RKO (cell line): ENCODE data around the gene GPR142.
A peak's percentile ranks its signal among the peaks of the same experiment; 100 is the strongest.

ENCODE experiments used
- DNase-seq: peaks from one replicate; pipeline ENCODE4 v3.0.0-alpha.2; 2016; ENCODE audit warnings: low spot score

Gene GPR142

DNA sequence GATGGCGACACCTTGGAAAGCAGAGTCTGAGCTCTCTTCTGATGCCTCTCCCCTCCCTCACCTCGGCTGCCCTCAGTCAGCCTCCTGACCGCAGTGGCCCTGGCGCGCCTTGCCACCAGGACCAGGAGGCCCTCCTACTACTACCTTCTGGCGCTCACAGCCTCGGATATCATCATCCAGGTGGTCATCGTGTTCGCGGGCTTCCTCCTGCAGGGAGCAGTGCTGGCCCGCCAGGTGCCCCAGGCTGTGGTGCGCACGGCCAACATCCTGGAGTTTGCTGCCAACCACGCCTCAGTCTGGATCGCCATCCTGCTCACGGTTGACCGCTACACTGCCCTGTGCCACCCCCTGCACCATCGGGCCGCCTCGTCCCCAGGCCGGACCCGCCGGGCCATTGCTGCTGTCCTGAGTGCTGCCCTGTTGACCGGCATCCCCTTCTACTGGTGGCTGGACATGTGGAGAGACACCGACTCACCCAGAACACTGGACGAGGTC lies 4.4 kb downstream of the GPR142 start:
- no peak for DNase-seq

DNA sequence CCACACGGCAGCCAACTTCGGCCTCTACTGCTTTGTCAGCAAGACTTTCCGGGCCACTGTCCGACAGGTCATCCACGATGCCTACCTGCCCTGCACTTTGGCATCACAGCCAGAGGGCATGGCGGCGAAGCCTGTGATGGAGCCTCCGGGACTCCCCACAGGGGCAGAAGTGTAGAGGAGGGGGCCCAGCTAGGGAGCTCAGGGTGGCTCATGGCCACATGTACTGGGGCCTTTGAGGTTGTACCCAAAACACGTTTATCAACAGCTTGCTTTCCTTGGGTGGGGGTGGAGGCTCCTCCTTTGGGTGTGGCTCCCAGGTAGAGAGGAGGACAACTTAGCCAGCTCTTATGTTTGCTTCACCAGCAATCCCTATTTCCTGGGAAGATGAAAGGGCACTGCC lies 5.1 kb downstream of the GPR142 start:
- no peak for DNase-seq

DNA sequence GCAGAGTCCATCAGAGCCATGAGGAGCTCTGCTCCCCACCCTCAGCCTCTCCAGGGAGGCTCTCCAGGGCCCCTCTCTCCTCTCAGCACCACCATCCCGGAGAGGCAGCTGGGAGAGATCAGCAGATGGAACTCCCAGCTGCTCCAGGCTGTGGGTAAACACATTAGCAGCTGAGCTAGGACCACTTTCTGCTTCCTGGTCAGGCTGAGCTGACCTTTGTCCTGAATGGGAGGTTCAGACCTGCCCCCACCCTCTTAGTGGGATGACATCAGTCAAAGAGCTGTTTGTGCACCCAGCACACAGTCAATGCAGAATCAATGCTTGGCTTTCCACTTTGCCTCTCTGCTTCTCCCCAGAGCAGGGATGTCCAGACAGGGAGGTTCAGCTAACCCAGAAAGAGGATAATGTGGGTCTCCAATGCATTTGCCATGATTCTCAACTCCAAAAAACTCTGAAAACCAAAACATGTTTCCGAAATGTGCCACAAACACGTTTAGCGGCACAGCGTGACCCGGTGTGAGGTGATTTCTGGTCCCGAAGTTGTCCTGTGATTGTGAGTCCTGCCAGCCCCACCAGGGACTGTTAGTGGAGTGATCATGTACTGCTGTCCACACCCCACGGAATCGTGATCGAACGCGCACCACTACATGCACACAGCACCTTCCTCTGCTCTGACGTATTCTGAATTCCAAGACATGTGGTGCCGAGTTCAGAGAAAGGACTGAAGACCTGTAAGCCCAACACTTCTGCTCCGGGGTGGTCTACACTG lies 6.7 kb downstream of the GPR142 start:
- DNase-seq = no peak

DNA sequence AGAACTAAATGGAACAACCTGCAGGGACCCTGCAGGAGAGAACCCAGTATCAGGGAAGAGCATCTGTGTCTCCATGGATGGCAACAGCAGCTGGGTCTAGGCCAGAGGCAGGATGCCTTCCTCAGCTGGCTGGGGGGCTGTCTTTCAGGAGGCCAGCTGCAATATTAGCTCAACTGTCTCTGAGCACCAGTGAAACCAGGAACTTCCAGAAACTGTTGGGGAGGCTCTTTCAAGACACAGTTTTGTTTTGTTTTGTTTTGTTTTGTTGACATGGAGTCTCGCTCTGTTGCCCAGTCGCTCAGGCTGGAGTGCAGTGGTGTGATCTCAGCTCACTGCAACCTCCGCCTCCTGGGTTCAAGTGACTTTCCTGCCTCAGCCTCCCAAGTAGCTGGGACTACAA lies 7.6 kb downstream of the GPR142 start:
- DNase-seq = no peak

DNA sequence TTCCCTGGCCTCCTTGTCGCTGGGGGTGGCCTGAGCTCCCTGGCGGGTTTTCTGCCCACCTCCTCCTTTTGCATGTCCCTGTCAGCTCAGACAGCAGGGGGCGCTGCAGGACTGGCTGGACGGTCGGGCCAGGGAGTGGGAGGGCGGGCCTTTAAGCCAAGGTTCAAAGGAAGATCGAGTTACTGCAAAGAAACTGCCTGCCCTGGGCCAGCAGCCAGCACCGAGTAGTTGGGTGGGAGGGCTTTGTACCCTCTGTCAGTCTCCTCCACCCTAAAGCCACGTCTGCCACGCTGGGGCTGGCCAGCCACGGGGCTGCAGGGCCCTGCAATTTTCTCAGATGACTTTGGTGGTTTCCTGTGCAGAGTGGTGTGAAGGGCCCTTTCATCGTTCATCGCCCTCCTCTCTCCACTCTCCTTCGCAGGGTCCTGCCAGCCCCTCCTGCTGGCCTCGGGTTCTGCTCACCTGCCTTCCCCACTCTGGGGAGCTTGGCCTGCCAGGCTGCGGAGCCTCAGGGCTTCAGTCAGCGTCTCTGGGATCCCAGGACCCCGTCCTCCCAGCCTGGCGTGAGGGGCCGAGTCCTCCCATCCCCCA lies 12.3 kb downstream of the GPR142 start:
- DNase-seq = peak; percentile 68

DNA sequence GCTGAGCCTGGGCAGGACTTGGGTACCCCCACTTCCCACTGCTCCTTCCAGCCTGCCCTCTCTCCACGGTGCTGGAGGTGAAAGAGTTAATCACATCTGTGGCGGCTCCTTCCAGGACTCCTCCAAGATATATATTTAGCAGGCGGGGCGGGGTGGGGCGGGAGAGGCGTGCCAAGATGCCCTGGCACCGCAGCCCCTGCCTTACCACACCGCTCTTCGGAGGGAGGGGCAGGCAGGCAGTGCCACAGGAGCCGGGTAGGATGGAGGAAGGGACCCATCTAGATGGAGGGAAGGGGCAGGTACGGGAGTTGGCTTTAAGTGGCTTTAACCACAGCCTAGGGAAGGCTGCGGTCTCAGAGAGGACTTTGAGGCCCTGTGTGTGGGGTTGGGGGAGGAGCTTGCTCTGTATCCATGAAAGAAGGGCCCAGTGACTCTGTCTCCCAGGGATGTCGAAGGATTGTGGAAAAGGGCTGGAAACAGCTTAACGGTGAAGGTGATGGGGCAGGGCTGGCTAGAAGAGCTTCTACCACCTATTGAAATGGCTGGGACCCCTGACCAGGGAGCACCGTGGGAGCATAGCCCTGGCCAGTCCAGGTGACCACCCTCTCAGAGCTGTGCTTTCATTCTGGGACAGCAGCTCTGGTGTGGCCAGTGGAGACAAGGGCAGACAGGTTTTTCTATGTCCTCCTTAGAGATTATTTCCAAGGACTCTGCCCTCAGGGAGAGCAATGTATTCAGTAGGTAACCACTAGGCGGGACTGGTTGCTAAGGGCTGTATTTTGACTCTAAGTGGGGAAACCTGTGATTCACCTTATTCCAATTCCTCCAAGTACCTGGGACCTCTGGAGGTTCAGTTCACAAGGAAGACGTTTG lies 13.0 kb downstream of the GPR142 start:
- no peak for DNase-seq

DNA sequence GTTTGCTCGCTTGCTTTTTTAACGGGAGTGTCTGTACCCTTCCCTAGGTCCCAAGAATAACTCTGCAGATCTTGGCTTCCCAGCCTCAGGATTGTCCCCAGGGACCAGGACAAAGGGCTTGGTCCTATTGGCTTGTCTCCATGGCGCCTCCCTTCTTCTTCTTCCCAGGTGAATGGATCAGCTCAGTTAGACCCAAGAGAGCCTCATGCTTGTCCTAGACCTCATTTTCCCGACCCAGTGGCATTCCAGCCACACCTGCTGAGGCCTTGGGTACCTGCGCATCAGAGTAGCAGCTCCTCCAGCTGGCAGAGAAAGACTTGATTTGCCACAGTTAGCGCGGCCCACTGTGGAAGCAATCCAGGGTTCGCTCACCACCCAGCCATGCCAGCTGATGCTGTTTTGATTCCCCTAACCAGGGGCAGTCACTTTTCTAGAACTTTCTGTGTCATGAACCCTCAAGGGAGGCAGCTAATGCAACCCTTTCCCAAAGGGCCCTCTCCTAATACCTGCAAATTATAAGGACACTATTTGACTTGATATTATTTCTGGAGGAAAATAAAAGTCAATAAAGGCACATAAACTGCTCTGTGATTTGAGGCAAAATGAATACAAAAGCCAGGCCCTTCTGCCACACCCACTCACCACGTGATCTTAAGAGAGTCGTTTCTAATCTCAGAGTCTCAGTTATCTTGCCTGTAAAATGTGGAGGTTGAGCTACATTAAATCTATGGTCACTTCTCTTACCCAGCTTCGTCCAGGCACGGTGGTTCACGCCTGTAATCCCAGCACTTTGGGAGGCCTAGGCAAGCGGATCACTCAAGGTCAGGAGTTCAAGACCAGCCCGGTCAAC lies 13.9 kb downstream of the GPR142 start:
- no peak for DNase-seq

DNA sequence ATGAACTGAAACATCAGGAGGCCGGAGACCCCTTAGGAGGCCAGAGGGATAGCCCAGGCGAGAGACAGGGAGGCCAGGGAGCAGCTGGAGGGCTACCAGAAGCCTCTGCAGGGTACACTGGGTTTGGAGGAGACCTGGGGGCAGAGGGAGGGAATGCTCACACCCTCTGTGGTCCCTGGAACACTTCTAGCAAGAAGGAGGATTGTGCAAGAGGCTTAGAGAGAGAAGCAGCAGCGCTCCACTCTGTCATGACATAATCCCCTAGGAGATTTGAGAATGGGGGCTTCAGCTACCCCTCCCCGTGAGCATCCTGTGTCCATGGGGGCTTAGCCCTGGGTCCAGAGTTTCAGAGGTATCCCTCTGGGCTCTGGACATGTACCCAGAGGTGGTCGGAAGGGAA lies 15.8 kb downstream of the GPR142 start:
- no peak for DNase-seq

DNA sequence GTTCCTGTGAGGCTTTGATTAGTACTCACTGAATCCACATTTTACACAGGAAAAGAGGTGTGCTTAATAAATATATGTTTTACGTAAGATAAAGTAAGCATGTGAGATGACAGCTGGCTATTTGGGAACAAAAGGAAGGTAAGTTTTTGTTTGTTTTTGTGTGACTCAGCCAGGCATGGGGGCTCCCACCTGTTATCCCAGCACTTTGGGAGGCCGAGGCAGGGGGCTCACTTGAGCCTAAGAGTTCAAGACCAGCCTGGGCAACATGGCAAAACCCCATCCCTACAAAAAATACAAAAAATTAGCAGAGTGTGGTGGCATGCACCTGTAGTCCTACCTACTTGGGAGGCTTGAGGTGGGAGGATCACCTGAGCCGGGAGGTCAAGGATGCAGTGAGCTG lies 17.9 kb downstream of the GPR142 start:
- no peak for DNase-seq

DNA sequence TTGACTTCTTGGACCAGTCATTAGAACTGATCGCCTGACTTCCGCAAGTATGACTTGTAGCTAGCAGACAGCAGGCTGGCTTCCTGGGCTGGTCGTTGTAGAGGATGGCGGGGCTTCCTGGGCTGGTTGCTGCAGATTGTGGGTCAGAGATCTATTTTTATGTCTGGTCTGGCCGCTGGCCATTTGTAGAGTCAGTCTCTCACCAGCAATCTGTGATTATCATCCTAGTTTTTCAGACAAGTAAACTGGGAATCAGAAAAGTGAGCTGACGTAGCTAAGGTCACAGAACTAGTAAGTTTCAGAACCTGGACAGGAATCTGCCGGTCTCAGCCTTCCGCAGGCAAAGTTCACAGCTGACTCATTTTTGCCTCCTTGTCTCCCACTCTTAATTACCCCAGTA lies 19.1 kb downstream of the GPR142 start:
- DNase-seq = no peak

DNA sequence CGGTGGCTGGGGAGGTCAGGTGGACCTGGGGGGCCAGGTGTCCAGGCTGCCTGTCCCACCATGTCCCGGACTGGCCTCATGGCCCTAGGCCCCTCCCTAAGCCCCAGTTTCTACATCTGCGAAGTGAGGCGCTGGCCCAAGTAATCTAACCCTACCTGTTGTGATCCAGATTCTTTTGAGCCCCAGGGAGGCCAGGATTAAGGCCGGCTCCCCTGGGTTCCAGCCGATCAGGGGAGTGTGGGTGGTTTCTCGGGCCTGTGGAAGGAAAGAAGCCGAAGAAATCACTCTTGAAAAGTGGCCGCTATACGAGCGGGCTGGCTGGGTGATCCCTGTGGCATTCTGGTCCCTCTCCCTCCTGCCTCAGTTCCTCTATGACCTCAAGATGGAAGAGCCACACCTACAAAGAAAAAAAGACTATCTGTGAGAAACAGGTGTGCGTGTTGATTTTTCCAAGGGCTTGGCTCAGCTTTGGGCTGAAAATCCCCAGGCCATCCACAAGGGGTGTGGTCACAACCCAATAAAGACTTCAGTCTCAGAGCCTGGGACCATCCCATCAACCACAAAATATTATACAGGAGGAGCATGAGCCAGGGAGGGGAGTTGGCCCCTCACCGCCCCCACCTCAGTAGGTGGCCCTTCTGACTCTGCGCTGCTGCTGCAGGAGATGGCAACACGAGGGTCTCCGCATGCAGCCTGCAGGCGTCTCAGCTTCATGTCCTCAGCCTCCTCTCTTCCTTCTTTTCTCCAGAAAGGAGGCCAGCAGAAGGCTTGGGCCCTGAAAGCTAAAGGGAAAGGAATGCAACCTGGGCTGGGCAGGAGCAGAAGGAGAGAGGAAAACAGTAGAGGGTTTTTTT lies 20.3 kb downstream of the GPR142 start:
- no peak for DNase-seq

DNA sequence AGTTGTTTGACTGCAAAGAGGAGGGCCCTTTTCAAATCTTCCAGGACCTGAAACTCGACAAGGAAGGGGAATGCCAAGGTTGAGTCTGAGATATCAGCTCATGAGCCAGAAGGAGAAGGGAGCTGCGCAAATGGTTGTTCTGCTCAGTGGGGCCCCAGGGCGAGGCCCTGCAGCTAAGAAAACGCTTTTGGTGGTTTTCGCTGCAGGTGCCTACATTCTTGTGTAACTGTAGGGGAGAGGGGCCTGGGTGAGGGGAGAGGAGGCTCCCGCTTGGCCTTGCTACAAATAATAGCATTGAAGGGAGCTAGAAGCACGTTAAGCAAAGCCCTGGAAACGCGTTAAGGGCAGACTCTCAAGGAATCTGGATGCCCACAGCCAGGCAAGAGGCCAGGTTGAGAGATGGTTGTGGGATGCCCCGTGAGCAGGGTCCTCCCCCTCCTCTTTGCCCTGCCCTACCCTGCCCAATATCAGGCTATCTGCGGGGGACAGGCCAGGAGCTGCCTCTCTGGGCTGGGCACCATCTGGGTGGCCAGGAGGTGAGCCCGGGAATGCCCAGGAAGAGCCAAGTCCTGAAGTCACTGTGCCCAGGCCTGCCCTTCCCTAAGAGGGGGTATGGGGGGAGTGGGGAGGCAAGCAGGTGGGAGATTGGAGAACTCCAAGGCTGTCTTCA lies 21.9 kb downstream of the GPR142 start:
- DNase-seq = no peak

DNA sequence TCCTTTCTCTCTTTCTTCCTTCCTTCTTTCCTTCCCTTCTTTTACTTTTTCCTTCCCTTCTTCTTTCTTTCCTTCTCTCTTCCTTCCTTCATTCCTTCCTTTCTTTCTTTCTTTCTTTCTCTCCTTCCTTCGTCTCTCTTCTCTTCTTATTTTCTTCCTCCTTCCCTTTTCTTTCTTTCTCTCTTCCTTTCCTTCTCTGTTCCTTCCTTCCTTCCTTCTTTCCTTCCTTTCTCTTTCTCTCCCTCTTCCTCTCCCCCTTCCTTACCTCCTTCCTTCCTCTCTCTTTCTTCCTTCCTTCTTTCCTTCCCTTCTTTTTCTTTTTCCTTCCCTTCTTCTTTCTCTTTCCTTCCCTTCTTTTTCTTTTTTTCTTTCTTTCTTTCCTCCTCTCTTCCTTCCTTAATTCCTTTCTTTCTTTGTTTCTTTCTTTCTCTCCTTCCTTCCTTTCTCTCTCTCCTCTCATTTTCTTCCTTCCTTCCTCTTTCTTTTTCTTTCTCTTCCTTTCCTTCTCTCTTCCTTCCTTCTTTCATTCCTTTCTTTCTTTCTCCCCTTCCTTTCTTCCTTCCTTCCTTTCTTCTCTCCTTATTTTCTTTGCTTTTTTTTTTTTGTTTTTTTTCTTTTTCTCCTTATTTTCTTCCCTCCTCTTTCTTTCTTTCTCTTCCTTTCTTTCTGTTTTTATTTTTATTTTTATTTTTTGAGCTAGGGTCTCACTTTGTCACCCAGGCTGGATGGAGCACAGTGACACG lies 22.8 kb downstream of the GPR142 start:
- no peak for DNase-seq

DNA sequence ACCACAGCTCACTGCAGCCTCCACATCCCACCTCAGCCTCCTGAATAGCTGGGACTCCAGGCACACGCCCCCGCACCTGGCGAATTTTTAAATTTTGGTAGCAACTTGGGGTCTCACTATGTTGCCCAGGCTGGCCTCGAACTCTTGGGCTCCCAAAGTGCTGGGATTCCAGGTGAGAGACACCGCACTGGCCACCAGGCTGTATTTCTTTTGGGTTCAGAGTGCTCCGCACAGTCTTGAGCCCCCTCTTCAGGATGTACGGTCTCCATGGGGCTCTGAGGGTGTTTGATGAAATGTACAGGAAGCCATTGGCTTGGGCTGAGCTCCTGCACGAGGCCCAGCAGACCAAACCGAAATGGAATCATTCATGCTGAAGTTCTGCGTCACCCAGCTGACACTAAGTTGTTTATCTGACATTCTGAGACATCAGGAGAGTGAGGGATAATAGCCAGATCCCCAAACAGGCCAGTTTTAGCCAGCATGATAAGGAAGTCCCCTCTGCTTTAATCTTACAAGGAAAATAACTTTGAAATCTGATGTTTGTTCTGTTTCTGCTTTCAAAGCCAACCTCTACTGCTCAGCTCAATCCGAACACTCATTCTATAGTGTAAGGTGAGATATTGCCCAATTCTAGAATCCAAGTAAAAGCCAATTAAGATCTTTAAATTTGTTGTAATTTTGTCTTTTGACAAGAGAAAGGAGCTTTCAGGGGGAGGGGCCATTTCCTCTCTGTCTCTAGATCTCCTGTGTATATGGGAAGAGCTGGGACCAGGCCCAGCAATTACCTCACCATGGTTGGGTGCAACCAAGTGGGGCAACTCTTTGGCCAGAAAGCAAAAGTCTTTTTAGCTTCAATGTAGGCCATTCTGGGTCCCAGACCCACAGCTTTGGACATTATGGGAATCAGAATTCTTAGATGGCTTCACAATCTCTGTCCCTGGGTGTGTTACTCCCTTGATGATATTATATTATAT lies 23.7 kb downstream of the GPR142 start:
- DNase-seq = no peak

DNA sequence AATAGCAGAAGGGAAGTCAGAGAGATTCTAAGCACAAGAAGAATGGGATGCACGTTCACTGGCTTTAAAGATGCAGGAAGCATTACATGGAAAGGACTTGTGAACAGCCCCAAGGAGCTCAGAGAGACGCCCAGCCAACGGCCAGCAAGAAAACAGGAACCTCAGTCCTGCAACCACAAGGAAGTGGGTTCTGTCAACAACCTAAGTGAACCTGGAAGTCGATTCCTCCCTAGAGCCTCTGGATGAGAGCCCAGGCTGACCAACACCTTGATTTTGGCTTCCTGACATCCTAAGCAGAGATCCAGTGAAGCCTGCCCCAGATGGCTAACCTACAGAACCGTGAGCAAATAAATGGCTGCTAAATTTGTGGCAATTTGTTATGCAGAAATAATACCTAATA lies 24.5 kb downstream of the GPR142 start:
- DNase-seq = no peak

DNA sequence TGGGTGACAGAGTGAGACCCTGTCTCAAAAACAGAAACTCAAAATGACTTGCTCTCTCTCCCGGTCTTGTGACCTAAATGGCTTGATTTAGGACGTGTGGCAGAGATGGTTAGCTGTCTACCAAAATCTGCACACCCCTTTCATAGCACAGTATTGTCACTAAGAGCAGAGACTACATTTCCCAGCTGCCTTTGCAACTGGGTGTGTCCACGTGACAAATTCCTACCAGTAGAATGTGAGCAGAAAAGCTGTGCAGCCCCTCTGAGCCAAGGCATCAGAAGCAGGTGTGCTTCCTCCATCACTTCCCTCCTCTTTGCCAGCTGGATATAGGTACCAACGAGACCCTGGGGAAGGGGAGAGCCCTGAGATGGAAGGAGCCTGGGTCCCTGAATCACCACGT lies 25.5 kb downstream of the GPR142 start:
- DNase-seq = no peak

DNA sequence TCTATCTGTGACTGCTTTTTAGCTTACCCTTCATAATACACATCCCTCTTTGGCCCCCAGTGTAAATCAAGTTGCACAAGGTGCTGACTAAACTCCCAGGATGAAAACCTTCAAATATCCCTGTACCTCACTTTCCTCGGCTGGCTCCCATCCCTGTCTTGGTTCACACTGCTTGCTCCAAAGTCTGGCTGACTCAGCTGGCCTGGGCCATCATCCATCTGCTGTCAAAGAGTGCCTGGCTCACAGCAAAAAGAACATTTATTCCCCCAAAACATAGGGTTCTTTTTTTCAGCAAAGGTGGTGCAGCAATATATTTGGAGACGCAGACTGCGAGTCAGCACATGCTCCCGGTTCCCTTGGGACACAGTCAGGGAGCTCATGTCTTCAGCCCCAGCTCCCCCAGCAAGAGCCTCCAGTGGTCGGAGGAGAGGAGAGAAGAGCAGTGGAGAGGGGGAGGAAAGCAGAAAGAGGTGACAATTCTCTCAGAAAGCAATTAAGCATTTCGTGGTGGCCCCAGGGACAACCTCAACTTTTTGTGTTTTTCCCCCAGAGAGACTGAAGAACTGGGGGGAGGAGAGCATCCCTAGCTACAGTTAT lies 26.1 kb downstream of the GPR142 start:
- DNase-seq = no peak
